Stimulated activated CD8-positive, alpha-beta memory T cell treated with anti-CD3 and anti-CD28 coated beads, Interleukin-7, amount 100 ng/mL, for 1 hour (primary cell): Measurements from ENCODE around the gene ESPL1.

Experiments used
- DNase-seq, 2 donors: peaks; one replicate each; pipeline ENCODE4 v3.0.0-alpha.2; 2020; ENCODE audit warnings: low read depth in 2 of 2

Gene ESPL1

GRCh38 chr12:53267999-53268629 is at the start of gene ESPL1:
Gene ESPL1 (plus strand): TSS chr12:53268299. CDS start chr12:53268767, 468 bp downstream.
- DNase-seq = peak; percentile 61 to 65

DNA sequence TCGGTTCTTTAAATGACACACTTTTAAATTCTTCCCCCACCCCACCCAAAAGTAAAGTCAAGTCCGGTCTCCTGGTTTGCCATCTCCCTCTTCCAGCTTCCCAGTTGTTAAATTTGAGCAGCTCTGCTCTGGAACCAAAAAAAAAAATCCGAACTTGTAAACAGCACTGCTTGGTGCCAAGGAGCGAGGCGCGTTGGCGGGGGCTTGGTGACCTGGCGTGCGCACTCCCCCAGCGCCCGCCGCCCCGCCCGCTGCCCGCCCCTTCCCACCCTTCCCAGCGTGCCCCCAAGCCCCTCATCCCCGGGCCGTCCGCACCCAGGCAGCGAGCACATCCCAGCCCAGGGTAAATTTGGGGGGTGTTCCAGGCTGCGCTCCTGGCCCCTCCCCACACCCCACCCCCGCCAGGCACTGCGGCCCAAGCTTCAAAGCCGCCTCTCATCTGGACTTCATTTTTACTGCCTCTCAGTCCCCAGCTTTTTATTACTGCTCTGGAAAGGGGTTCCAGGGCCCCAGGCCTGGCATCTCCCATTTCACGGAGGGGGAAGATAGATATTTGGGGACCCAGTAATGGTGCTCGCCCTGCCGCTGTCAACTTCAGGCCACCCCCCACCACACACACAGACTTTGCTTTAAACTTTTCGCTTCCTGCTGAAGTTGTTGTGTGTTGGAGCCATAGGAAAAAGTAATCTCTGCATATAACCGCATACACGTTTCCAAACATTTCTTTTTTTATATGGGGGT is 49.4 kb upstream of the ESPL1 start:
- no peak for DNase-seq

DNA sequence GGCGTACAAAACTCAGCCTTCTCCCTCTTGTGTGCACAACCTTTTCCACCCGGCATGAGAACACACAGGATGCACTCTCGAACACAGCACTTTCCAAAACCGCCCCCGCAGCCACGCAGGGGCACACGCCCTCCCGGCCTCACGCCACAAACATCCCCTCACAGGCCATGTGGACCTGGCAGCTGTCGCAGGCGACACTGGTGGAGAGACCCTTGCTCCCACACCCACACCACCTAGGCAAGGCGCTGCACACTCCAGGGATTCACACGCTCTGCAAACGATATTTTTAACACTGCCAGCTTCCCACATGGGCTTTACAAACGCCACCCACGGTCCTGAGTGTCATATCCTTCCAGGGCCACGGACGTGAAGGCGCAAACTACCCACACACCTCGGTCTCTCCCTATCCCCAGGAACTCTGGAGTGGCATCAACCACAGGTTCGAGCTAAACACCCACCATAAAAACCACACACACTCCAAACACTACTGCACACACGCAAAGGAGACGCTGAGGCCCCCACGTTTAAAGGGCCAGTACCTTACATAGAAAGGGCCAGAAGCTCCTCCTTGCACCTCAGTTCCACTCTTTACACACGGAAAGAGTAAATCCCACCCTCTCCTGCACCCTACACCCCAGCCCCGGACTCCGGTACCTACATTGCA is 48.7 kb upstream of the ESPL1 start:
- no peak for DNase-seq

GRCh38 chr12:53219956-53220693 is 48.0 kb upstream of the ESPL1 start:
- peak; percentile 36 to 51 for DNase-seq

DNA sequence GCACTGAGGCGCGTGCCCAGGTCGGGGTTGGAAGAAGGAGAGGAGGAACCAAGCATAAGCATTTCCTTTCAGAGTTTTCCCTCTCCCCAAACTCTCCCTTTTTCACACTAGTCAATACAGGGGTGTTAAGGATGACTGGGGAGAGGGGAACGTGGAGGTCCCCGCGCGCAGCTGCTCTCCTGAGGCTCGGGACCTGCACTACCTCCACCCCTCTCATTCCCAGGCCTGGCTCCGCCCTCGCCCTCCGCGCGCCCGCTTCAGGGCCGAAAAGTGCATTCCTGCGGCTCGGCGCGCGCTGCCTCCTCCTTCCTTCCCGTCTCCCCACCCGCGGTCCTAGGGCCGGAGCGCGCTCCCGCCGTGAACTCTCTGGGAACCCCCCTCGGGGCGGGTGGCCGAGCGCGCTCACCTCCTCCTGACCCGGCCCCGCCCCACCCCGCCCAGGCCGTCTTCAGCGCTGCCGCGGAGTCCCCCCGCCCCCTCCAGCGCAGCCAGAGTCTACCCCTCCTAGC is 47.4 kb upstream of the ESPL1 start:
- DNase-seq = peak; percentile 54 to 63

- DNase-seq = peak in 1 of 2 donors; percentile 26
Observed at GRCh38 chr12:53221203-53222080, 46.7 kb upstream of the ESPL1 start.

GRCh38 chr12:53222170-53222721 is 45.9 kb upstream of the ESPL1 start:
- DNase-seq = no peak

DNA sequence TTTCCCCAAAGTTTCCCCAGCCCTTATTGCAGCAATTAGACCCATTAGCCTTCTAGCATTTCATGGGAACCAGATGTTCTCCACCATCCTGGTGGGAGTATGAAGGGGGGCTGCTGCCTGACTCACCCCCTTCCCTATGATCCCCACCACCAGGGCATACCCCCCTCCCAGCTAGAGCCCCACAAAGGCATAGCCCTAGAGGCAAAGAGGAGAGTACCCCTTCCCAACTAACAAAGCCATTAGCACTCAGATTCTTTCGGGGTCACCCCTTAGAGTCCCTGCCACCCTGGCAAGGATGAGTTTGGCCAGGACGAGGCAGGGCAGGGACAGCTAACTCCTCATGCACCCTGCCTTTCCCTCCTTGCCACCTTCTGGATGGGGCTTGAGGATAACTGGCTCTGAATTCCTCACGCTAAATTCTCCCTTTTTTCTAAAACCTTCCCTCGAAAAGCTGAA is 45.3 kb upstream of the ESPL1 start:
- DNase-seq = no peak

GRCh38 chr12:53223389-53224060 is 44.6 kb upstream of the ESPL1 start:
- DNase-seq = no peak

DNA sequence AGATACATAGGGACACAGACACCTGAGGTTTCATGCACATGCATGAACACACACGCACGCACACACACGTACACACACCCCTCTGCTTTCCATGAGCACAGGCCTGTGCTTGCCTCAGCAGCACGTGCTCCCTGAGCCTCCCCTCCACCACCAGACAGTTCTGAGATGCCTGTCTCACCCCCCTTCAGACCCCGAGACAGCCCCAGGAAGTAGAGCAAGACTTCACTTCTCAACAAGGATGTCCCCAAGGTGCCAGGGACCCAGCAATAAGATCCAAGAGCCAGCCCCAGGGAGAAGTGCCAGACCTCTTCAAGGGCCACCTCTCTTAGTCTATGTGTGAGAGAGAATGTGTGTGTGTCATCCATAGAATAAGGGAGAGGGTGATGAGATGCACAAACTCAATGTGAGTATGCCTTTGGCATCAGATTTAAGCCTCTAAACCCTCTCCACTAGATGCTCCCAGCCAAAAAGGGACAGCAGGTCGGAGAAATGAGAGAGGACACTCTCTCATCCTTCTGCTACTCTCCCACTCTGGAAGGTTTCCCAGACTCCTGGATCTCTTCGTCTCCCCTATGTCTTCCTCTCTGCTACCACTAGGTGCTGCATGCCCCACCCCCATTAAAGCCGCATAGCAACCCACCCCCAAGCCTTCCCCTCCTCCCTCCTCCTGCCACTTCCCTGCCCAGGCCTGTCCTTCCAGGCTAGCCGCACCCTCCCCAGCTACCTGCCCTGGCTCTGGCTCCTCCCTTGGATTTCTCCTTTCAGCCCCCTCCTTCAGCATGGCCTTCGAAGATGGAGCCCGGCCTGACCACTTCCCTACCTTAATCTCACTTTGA is 43.8 kb upstream of the ESPL1 start:
- DNase-seq = no peak

GRCh38 chr12:53224897-53225634 is 43.0 kb upstream of the ESPL1 start:
- DNase-seq = no peak

- no peak for DNase-seq
Observed at GRCh38 chr12:53225635-53226424, 42.3 kb upstream of the ESPL1 start.

DNA sequence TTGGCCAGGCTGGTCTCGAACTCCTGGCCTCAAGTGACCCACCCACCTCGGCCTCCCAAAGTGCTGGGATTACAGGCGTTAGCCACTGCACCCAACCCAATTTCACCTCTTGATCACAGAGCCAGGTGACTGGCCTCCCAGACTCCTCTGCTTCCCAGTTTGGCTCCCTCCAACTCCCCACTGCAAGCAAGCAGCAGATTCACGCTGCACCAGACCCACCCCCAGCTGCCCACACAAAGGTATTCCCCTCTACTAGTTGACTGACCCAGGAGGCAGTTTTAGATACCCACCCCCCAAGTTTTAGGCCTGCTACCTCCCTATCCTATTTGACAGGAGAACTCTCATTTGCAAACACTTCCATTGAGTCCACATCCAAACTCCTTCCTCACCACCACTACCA is 41.3 kb upstream of the ESPL1 start:
- DNase-seq = no peak

DNA sequence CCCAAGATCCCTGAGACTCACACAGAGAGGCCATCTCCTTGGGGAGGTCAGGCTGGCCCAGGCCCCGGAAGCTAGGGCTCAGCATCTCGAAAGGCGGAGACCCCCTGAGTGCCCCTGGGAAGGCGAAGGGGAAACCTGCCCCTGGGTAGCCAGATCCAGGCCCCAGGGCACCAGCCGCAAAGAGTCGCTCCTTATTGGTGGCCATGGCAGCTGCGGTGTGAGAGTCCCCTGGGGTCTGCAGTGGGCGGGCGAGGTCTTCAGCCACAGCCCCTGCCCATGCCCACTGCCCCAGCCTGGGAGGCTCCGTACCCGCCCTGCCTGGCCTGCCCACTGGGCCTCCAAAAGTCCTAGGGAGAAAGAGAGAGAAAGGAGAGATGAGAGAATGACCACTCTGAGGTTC is 40.8 kb upstream of the ESPL1 start:
- no peak for DNase-seq

DNA sequence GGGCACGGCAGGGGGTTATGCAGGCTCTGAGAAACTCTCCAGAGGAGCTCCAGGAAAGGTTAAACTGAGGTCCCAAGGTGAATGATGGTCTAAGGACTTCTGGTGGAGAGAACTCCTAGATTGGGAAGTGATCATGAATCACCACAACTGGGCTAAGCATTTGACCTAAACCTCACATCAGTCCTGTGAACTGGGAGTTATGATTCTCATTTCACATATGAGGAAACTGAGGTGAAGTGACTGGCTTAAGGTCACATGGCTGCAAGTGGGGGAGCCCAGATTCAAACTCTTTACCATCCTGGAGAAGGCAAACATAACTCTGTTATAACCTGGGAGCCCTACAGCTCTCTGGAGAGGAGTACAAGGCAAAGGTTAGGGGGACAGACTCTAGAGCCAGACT is 40.3 kb upstream of the ESPL1 start:
- no peak for DNase-seq

GRCh38 chr12:53229454-53229853 is 38.6 kb upstream of the ESPL1 start:
- no peak for DNase-seq

- DNase-seq = no peak
Observed at GRCh38 chr12:53230108-53230845, 37.8 kb upstream of the ESPL1 start.
